ENCODE measurements around the gene LRRK1.
A peak's percentile ranks its signal among the peaks of the same experiment; 100 is the strongest.

Gene LRRK1

GRCh38 chr15:100913961-100914360, 5.2 kb upstream of the LRRK1 start:
- DNase-seq = no peak

GRCh38 chr15:100914876-100915275, 4.3 kb upstream of the LRRK1 start:
- DNase-seq = peak; percentile 11

- peak; percentile 16 for DNase-seq
Measured at GRCh38 chr15:100918034-100918689, 995 bp upstream of the LRRK1 start.

GRCh38 chr15:100919481-100920405, 586 bp downstream of the LRRK1 start:
- no peak for DNase-seq

GRCh38 chr15:100920516-100921135, 1.5 kb downstream of the LRRK1 start:
- DNase-seq = no peak

- no peak for DNase-seq
Measured at GRCh38 chr15:100922192-100923040, 3.3 kb downstream of the LRRK1 start.

GRCh38 chr15:100923076-100923475, 3.9 kb downstream of the LRRK1 start:
- DNase-seq = no peak

GRCh38 chr15:100923902-100924301, 4.7 kb downstream of the LRRK1 start:
- no peak for DNase-seq

- no peak for DNase-seq
Measured at GRCh38 chr15:100924436-100924835, 5.3 kb downstream of the LRRK1 start.

- DNase-seq = no peak
Measured at GRCh38 chr15:100925480-100925879, 6.3 kb downstream of the LRRK1 start.

GRCh38 chr15:100926258-100926657, 7.1 kb downstream of the LRRK1 start:
- no peak for DNase-seq

GRCh38 chr15:100926971-100927756, 8.0 kb downstream of the LRRK1 start:
- DNase-seq = no peak

- no peak for DNase-seq
Measured at GRCh38 chr15:100928632-100929280, 9.6 kb downstream of the LRRK1 start.

- DNase-seq = no peak
Measured at GRCh38 chr15:100929641-100930042, 10.5 kb downstream of the LRRK1 start.

GRCh38 chr15:100930306-100930848, 11.2 kb downstream of the LRRK1 start:
- no peak for DNase-seq

- no peak for DNase-seq
Measured at GRCh38 chr15:100931143-100931890, 12.2 kb downstream of the LRRK1 start.

- DNase-seq = no peak
Measured at GRCh38 chr15:100932676-100933348, 13.7 kb downstream of the LRRK1 start.

GRCh38 chr15:100934166-100934565, 15.0 kb downstream of the LRRK1 start:
- DNase-seq = no peak

- DNase-seq = no peak
Measured at GRCh38 chr15:100934726-100935125, 15.6 kb downstream of the LRRK1 start.

GRCh38 chr15:100937171-100937570, 18.0 kb downstream of the LRRK1 start:
- DNase-seq = no peak
